ENCODE results near the gene CYP4A22. TPM values are rescaled to one million over a fixed set of nuclear protein-coding genes. Genes with fewer than 3 reads are reported as not detected.

The CYP4A22 gene
- total and polyA plus RNA-seq, 9 of the 15 experiments (the other 6 are each of a cell fraction or from before 2014, with no cell fraction given), result 0.07 TPM; not detected in 8

- TF ChIP-seq ZBTB40 (IDR thresholded peaks at IDR 0.05) (peak; percentile 63; the same call in 1 of the 2 replicates), ZBTB40 (CRISPR knock-in tag; IDR thresholded peaks at IDR 0.05) (no peak), CBX1 (IDR thresholded peaks at IDR 0.05; ENCODE audit: low read depth) (peak; percentile 73; the same call in 1 of the 2 replicates), MITF (IDR thresholded peaks at IDR 0.05) (peak; percentile 96), SAFB2 (IDR thresholded peaks at IDR 0.05; ENCODE audit: borderline replicate concordance, low read depth, low read length, severe bottlenecking) (no peak), TSHZ1 (CRISPR knock-in tag; IDR thresholded peaks at IDR 0.05) (peak; percentile 61; the same call in 1 of the 2 replicates), HOXB6 (CRISPR knock-in tag; IDR thresholded peaks at IDR 0.05; ENCODE audit: borderline replicate concordance) (no peak), PHF21A (IDR thresholded peaks at IDR 0.05; ENCODE audit: borderline replicate concordance, low read depth) (peak; percentile 92), TEAD2 (tag; IDR thresholded peaks at IDR 0.05) (peak; percentile 87), SIN3A (IDR thresholded peaks at IDR 0.05; ENCODE audit: borderline replicate concordance in 2 of 2, control insufficient read depth in 1 of 2, low read depth in 2 of 2, low read length in 2 of 2) (peak in 1 of 2 experiments; percentile 63; a peak in 1 of 4 replicates), HMG20A (CRISPR knock-in tag; conservative IDR thresholded peaks at IDR 0.05) (0 out of 2 replicates have a peak, but pooled peaks have one; percentile 55), SETDB1 (IDR thresholded peaks at IDR 0.05; ENCODE audit: low read length) (no peak)
Measured at GRCh38 chr1:47181095-47181954, 44.1 kb downstream of the CYP4A22 start (continued).

All from K562 (cell line).